GM12872 (cell line): ENCODE data around the gene RABGAP1L.

Experiments
- TF ChIP-seq, protein P1 (sequence below): IDR thresholded peaks from 3 replicates; pipeline ENCODE4 v1.5.1; 2011; ENCODE audit warnings: low read depth, mild to moderate bottlenecking, low read length, moderate library complexity; ENCODE audit not compliant: insufficient read depth

The RABGAP1L gene

DNA sequence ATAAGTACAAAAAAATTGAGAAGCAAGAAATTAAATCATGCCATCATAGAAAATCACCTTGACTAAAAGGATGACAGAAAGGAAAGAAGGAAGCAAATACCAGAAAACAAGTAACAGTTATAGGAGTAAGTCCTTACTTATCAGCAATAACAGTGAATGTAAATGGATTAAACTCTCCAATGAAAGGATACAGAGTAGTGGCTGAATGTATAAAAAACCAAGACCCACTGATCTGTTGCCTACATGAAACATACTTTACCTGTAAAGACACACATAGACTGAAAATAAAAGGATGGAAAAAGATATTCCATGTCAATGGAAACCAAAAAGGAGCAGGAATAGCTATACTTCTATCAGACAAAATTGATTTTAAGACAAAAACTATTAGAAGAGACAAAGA, 52.2 kb downstream of the RABGAP1L start:
- TF ChIP-seq, protein P1, sequence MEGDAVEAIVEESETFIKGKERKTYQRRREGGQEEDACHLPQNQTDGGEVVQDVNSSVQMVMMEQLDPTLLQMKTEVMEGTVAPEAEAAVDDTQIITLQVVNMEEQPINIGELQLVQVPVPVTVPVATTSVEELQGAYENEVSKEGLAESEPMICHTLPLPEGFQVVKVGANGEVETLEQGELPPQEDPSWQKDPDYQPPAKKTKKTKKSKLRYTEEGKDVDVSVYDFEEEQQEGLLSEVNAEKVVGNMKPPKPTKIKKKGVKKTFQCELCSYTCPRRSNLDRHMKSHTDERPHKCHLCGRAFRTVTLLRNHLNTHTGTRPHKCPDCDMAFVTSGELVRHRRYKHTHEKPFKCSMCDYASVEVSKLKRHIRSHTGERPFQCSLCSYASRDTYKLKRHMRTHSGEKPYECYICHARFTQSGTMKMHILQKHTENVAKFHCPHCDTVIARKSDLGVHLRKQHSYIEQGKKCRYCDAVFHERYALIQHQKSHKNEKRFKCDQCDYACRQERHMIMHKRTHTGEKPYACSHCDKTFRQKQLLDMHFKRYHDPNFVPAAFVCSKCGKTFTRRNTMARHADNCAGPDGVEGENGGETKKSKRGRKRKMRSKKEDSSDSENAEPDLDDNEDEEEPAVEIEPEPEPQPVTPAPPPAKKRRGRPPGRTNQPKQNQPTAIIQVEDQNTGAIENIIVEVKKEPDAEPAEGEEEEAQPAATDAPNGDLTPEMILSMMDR = no peak

GRCh38 chr1:174215766-174216165, 56.4 kb downstream of the RABGAP1L start:
- TF ChIP-seq, protein P1 = no peak

GRCh38 chr1:174217248-174217647, 57.9 kb downstream of the RABGAP1L start:
- TF ChIP-seq, protein P1 = no peak

DNA sequence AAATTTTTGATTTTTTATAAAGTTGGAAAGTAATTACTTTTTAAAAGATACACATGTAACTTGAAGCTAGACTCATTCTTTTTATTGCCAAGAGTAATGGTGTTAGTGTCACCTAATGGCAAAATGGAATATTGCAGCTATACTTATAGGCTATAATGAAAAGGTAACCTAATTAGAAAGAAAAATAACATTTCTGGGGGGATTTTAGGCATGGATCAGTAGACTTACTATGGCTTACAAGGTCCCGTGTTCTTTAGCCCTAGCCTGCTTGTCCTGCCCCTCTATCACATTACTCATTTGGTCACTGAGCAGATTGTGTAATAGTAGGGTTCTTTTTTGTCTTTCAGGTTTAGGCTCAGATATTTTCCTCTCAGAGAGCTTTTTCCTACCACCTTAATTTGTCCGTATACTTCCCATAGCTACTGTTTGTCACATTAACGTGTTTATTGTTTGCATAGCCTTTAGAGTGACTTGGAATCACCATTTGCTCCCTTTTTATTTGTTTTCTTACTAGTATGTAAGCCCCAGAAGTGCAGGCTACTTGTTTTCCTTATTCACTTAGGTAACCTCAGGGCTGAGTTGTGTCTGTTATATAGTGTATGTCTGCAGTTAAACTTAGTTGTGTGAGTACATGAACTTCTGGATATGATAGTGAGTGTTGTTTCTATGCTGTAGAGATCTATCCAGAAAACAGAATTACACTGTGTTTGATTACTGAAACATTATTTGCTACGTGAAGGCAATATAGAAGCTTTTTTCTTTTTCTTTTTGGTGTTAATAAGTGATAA, 58.7 kb downstream of the RABGAP1L start:
- TF ChIP-seq, protein P1 = peak; percentile 59

DNA sequence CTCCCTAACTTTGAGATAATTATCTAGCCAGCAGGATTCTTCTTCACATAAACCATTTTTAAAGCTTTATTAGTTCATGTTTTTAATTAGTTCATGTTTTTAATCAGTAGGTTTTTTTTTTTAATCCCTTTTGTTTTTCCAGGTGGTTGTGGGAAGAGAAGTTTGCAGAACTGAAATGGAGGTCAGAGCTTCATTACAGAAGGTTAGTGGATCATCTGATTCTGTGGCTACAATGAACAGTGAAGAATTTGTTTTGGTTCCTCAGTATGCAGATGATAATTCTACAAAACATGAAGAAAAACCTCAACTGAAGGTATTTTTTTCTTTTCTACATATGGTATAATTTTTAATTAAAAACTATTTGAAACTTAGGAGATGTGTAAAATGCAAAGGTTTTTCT, 59.7 kb downstream of the RABGAP1L start:
- TF ChIP-seq, protein P1 = no peak

DNA sequence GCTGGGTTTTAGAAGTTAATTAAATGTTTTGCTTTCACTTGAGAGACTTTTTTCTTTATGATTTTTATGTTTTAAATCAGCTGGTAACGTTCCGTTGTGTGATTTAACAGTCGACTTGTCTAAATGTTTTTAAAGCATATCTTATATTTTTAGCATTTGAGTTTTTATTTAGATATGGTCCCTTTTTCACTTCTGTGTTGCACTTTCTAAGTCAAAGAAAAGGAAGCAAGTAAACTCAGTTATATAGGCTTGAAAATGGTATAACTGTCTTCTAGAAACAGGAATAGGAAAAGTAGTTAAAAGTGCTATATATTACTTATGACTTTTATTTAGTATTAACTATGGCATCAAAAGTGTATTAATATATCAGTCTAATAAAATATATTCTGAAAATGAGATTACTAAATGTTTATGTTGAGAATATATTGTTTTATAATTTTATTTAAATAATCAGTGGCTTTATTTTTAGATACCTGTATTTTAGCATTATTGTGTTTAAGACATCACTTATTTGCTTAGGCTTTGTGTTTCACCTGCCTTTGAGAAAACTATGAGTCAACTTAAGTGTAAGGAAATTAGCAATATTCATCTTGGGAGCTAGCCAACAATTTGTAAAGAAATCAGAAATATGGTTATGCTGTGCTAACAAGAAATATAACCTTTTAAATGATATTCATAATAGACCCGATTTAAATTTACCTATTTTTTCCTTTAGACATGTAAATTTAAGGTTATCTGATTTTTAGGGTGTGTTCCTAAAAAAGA, 60.5 kb downstream of the RABGAP1L start:
- TF ChIP-seq, protein P1 = no peak

DNA sequence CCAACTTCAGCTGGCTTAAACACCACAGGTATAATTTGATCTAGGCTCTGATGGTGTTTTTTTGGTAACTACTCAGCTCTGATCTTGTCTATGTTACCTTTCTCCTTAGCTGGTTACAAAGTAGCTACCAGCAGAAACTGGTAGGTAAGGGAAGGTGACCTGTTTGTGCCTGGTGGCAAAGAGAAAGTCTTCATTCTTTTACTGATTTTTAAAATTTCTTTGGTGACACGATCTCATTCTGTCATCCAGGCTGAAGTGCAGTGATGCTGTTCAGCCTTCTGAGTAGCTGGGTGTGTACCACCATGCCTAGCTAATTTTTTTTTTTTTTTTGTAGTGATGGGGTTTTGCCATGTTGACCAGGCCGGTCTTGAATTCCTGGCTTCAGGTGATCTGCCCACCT, 62.4 kb downstream of the RABGAP1L start:
- TF ChIP-seq, protein P1 = no peak
